TTC549 (cell line): ENCODE data around the gene PARD3.

Experiments used
- FAIRE-seq: peaks from 2 replicates; lab custom pipeline; 2012; peaks lifted over from hg19 to GRCh38; lab: Jason Lieb, UNC

The PARD3 gene

GRCh38 chr10:34575882-34576281, 239.2 kb downstream of the PARD3 start:
- no peak for FAIRE-seq

- no peak for FAIRE-seq
Measured at GRCh38 chr10:34574353-34574934, 240.7 kb downstream of the PARD3 start.

DNA sequence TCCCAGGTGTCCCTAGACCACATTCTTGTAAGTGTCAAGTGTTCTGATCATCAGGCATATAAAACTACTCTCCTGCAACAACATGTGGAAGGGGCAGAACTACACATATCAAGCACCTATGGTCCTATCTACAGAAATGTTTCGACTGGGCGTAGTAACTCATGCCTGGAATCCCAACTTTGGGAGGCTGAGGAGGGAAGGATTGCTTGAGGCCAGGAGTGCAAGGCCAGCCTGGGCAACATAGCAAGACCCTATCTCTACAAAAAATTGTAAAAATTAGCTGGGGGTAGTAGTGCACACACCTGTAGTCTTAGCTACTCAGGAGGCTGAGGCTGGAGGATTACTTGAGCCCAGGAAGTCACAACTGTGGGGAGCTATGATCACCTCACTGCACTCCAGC, 244.2 kb downstream of the PARD3 start:
- no peak for FAIRE-seq

DNA sequence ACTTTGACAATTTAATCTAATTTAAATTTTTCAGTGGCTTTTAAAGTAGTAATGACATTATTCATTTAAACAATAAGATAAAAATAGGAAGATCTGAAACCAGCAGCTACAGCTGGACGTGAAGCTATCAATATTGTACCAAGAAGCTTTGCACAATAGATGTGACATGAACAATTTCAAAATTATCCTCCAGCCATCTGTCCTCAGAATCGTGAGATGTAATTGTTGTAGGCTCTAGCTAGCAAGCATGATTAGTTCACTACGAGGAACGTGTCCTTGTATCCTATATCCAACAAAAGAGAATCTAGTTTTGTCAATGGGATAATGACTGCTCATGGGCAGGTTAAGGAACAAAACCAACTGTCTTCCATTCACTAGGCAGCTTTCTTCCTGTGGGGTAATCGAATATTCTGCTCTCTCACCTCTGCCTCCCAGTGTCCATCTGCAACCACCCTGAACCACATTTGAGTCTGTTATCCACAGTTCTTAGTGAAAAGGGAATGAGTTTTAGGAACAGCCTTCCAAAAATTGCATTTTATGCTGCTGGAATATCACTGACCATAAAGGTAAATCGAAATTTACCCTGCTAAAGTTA, 247.3 kb downstream of the PARD3 start:
- no peak for FAIRE-seq

- FAIRE-seq, result no peak
Measured at GRCh38 chr10:34565934-34566333, 249.2 kb downstream of the PARD3 start.

GRCh38 chr10:34558093-34558583, 257.0 kb downstream of the PARD3 start:
- FAIRE-seq, result no peak

GRCh38 chr10:34557173-34557572, 257.9 kb downstream of the PARD3 start:
- FAIRE-seq, result no peak

DNA sequence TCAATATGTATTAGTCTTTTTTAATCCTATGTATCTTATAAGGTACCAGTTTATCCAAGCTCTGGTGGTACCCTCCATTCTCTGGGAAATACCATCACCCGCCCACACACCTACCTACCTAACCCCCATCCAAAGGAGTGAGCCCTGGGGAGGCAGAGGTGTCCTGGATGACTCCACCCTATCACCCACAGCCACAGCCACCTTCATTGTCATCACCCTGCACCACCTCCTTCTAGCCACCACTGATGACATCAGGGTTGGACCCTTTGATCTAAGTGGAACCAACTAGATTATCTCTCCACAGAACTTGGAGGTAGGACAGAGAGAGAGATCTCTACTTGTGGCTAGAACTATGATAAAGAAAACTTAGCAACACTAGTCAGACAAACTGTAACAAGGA, 259.4 kb downstream of the PARD3 start:
- no peak for FAIRE-seq

DNA sequence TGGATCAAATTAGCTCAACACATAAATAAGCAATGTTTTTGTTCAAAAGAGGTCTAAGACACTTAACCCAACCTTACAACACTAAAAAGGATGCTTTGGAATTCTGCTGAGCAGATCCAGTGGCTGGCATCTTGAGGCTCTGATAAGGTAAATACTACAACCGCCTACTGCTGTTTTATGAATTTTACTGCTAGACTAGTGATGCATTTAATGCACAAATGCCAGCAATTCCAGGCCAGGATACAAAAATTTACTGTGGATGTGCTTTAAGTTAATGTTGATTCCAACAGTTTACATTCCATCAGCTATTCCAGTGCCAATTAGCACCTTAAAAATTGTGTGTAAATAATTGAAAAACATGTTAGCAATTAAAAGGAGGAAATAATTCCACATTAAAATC, 261.3 kb downstream of the PARD3 start:
- no peak for FAIRE-seq

DNA sequence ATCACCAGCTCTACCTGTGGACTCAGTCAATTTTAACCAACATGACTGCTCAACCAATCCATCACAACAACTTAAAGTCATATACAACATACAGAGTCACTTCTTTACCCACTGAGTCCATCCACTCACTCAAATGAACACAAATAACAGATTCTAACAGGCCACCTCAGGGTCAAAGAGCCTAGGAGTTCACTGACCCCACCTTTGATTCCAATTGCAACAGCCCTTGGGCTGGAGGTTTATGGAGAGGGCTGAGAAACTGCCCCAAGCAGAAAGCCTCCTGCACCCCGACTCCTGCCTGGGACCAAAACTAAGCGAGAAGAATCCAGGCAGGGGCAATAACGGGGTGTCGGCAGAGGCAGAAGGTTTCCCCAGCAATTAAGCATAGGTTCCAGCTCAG, 263.8 kb downstream of the PARD3 start:
- FAIRE-seq, result no peak

GRCh38 chr10:34549953-34550352, 265.1 kb downstream of the PARD3 start:
- FAIRE-seq, result no peak

GRCh38 chr10:34549001-34549400, 266.1 kb downstream of the PARD3 start:
- no peak for FAIRE-seq

DNA sequence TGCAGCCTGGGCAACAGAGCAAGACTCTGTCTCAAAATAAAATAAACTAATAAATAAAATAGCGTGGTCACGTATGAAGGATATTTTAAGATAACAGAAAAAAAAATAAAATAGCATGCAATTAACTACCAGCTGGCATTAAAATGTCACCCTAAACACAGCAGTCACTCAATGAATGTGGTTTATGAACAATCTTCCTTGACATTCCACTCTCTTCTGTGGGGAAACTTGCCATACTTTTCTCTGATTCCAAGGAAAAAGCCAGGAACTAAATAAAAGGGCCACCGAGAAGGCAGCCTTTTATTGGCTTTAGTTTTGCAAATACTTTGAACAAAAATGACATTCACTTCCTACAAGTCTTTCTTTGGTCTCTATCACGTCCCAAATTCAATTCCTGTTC, 266.6 kb downstream of the PARD3 start:
- FAIRE-seq, result no peak

DNA sequence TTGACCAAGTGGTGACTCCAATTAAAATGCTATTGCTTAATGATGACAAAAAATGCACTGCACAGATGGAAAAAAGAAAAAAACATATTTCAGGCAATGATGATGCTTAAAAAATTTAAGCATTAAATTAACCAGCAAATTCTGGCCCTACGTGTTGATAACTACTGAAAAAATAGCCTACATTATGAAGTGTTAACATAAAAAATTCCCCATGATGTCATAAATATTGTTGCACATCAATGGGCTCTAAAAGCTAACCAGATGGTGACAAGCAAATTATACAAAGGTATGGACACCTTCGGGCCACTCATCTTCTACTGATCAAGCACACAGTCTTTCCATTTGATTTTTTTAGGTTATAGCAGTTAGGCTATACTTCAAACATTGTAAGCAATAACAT, 267.4 kb downstream of the PARD3 start:
- FAIRE-seq, result no peak

GRCh38 chr10:34547291-34547690, 267.8 kb downstream of the PARD3 start:
- FAIRE-seq, result no peak

DNA sequence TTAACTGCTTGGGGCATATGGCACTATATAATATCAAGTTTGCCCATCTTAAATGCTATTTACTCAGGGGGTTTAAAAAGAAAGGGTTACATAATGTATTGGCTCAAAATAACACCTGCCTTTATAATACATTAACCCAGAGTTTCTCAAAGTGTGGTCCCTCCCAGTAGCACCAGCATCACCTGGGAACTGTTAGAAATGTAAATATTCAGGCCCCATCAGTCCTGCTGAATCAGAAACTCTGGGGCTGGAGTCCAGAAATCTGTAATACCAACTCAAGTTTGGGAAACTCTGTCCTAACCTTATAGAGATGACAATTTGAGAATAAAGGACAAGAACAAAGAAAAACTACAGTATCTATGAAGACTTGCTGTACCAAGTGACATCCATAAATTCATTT, 270.7 kb downstream of the PARD3 start:
- no peak for FAIRE-seq

GRCh38 chr10:34543716-34544115, 271.4 kb downstream of the PARD3 start:
- FAIRE-seq, result no peak

GRCh38 chr10:34540492-34540891, 274.6 kb downstream of the PARD3 start:
- no peak for FAIRE-seq

DNA sequence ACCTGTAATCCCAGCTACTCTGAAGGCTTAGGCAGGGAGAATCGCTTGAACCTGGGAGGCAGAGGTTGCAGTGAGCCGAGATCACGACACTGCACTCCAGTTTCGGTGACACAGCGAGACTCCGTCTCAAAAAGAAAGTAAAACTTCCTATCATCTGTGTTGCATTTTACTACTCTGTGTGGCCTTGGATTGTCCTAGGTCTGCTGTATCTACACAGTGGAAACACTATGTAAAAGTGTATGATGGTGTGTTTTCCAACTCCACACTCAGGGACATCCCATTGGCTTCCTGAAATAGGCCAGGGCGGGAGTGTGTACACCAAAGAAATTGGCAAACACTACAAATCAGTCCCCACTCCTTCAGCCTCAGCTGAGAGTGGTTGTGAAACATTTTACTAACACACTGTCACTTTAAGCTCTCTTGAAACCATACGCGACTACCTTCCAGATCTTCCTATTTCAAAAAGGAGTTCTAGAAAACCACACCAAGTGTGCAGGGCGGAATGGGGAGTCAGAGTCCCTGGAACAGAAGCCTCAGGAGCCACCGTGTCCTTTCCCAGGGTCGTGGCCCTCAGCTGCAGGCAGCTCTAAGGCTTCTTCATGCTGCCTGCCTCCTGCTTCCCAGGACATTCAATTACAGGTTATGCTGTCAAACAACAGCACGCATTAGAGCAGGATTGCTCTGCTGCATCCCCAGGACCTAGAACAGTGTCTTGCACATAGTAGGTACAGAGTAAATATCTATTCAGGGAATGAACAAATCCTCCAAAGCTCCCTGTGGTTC, 275.4 kb downstream of the PARD3 start:
- no peak for FAIRE-seq

GRCh38 chr10:34538281-34538829, 276.7 kb downstream of the PARD3 start:
- no peak for FAIRE-seq

GRCh38 chr10:34537629-34538231, 277.4 kb downstream of the PARD3 start:
- FAIRE-seq, result no peak

GRCh38 chr10:34535872-34536271, 279.2 kb downstream of the PARD3 start:
- FAIRE-seq, result no peak

DNA sequence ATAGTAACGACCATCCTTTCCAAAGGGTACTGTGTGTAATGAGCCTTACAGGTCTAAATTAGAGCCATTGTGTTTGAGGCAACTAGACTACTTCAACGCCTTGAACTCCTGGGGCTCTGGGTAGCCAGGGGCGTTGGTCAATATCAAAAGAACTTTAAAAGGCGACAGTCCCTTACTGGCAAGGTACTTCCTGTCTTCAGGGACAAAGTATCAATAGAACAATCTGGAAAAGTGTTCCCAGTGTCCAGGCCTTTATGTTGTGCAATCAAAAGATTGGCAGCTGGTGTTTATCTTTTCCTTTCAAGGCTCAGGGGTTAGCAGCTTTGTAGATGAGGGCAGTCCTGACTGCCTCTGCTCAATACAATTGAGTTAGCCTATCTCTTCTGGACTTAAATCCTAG, 284.3 kb downstream of the PARD3 start:
- no peak for FAIRE-seq
